ENCODE data around the gene FBXO42. TPM values are rescaled to one million over a fixed set of nuclear protein-coding genes. Genes with fewer than 3 reads are reported as not detected.
A peak's percentile ranks its signal among the peaks of the same experiment; 100 is the strongest.
"Not testable (repeated sequence)": the region's sequence is repeated elsewhere in the genome, so short reads cannot be mapped to it uniquely, and the experiment has no call there.

Gene FBXO42
- total RNA-seq, 1 experiment from 2014 or later = 13.0 TPM

- Histone ChIP-seq H3K9me3 (ENCODE audit: insufficient read depth, low read depth) (no peaks in the 10 kb centered on the region), H3K4me1 (replicated peaks; ENCODE audit: insufficient read depth) (0 out of 2 replicates have a peak, but pooled peaks cover 7% of the 10 kb centered on the region), H4K20me1 (ENCODE audit: insufficient read depth) (peaks cover 35% of the 10 kb centered on the region), H2AFZ (peak overlapping the region; percentile 73), H3F3A (ENCODE audit: insufficient read depth, low read depth) (no peaks in the 10 kb centered on the region; the same call in 1 of the 2 replicates), H3K9me2 (ENCODE audit: insufficient read depth) (no peaks in the 10 kb centered on the region), H3K27me3 (ENCODE audit: insufficient read depth, low read depth) (no peaks in the 10 kb centered on the region), H3K4me3 (peak overlapping the region; percentile 59), H3K36me3 (ENCODE audit: low read depth) (no peaks in the 10 kb centered on the region), H3K27ac (peak overlapping the region; percentile 74), H3K4me2 (peak overlapping the region; percentile 85), H3K79me2 (ENCODE audit: low read depth) (peaks cover 49% of the 10 kb centered on the region)
- POLR2A ChIA-PET (ENCODE audit: unreplicated experiment) = interaction anchor here (0.6 kb wide), 3 partner anchors 16 to 273 kb away, joined by 3 to 4 read pairs (median 4); partner anchors contain the start of gene ARHGEF19
- TF ChIP-seq CTCF (conservative IDR thresholded peaks at IDR 0.05) (no peak), EZH2 (IDR thresholded peaks at IDR 0.05; ENCODE audit: low read depth) (no peak)
- intact Hi-C loops (cut with micrococcal nuclease; ENCODE audit: unreplicated experiment) = loop anchor here (5.0 kb wide), 2 partner anchors 75 to 355 kb away; partner anchors contain the start of gene NECAP2
- DNase-seq = peak; percentile 50 to 80
- CTCF ChIA-PET = interaction anchor here (0.6 to 1.3 kb wide), 5 partner anchors 15 to 733 kb away, joined by 3 to 4 read pairs (median 3); partner anchors contain the start of genes FBXO42 and NECAP2
- TSS peak; percentile 83 for BruUV-seq (replicated peaks)
Observed at GRCh38 chr1:16367258-16367967, 15.1 kb upstream of the FBXO42 start.

- Histone ChIP-seq H3F3A (ENCODE audit: insufficient read depth, low read depth) (no peaks in the 10 kb centered on the region; the same call in 1 of the 2 replicates), H3K4me1 (replicated peaks; ENCODE audit: insufficient read depth) (0 out of 2 replicates have a peak, but pooled peaks cover 7% of the 10 kb centered on the region), H3K36me3 (ENCODE audit: low read depth) (no peaks in the 10 kb centered on the region), H4K20me1 (ENCODE audit: insufficient read depth) (peaks cover 29% of the 10 kb centered on the region), H3K79me2 (ENCODE audit: low read depth) (peaks cover 43% of the 10 kb centered on the region), H3K27me3 (ENCODE audit: insufficient read depth, low read depth) (no peaks in the 10 kb centered on the region), H3K9me3 (ENCODE audit: insufficient read depth, low read depth) (no peaks in the 10 kb centered on the region), H3K9me2 (ENCODE audit: insufficient read depth) (no peaks in the 10 kb centered on the region), H2AFZ (peak within 1 kb of the TSS; percentile 77), H3K4me2 (peak within 1 kb of the TSS; percentile 85), H3K27ac (peak within 1 kb of the TSS; percentile 74), H3K4me3 (peak within 1 kb of the TSS; percentile 59)
- CTCF ChIA-PET = interaction anchor here (0.7 to 1.3 kb wide), 3 partner anchors 14 to 160 kb away, joined by 4 to 6 read pairs (median 5); partner anchors contain the start of gene FBXO42
- DNase-seq = peak; percentile 92
- intact Hi-C loops (cut with micrococcal nuclease; ENCODE audit: unreplicated experiment) = loop anchor here (5.0 kb wide), 2 partner anchors 76 to 354 kb away; partner anchors contain the start of gene NECAP2
- POLR2A ChIA-PET (ENCODE audit: unreplicated experiment) = interaction anchor here (0.6 kb wide), 1 partner anchor 154 kb away, joined by 3 read pairs; the partner anchor contains the start of gene ARHGEF19
- TF ChIP-seq CTCF (conservative IDR thresholded peaks at IDR 0.05) (no peak), EZH2 (IDR thresholded peaks at IDR 0.05; ENCODE audit: low read depth) (no peak)
- no TSS peak for BruUV-seq (replicated peaks)
Observed at GRCh38 chr1:16366722-16367257, 14.5 kb upstream of the FBXO42 start, which contains the start of gene SZRD1. TSS of gene SZRD1 (plus strand) at chr1:16367242. CDS start at chr1:16367258, 16 bp downstream.

GRCh38 chr1:16365146-16365498 is 12.8 kb upstream of the FBXO42 start:
- H3K27me3 ChIP-seq (ENCODE audit: insufficient read depth, low read depth); H3K4me1 ChIP-seq (replicated peaks; ENCODE audit: insufficient read depth); H3K27ac ChIP-seq; H3K9me3 ChIP-seq (ENCODE audit: insufficient read depth, low read depth); H3K4me2 ChIP-seq; H3K36me3 ChIP-seq (ENCODE audit: low read depth); DNase-seq; H2AFZ ChIP-seq; BruUV-seq (replicated peaks); H3K4me3 ChIP-seq; H3K9me2 ChIP-seq (ENCODE audit: insufficient read depth); POLR2A ChIA-PET (ENCODE audit: unreplicated experiment); H3F3A ChIP-seq (ENCODE audit: insufficient read depth, low read depth): not testable (repeated sequence)
- peaks cover 27% of the 10 kb centered on the region for H3K79me2 ChIP-seq (ENCODE audit: low read depth)
- peaks cover 20% of the 10 kb centered on the region for H4K20me1 ChIP-seq (ENCODE audit: insufficient read depth)
- CTCF ChIA-PET = interaction anchor here (0.6 to 0.7 kb wide), 2 partner anchors 9 to 56 kb away, joined by 5 to 6 read pairs; no protein-coding TSS in a partner anchor
- intact Hi-C loops (cut with micrococcal nuclease; ENCODE audit: unreplicated experiment) = loop anchor here (5.0 kb wide), 2 partner anchors 77 to 353 kb away; partner anchors contain the start of gene NECAP2

Measured in PC-9 (cell line).